Smooth muscle cell of the umbilical artery (primary cell): ENCODE measurements around the gene VSNL1. TPM values are rescaled to one million over a fixed set of nuclear protein-coding genes. Genes with fewer than 3 reads are reported as not detected.

Source experiments
- total RNA-seq: library from RNA; depleted of rRNA; stranded (reverse); fragments of >200 nt; gene quantifications from 2 replicates; pipeline ENCODE4 v1.2.3, GENCODE V29; 2014

The VSNL1 gene
- 0.09 TPM in 1 of 2 replicates, not detected in the other for total RNA-seq

DNA sequence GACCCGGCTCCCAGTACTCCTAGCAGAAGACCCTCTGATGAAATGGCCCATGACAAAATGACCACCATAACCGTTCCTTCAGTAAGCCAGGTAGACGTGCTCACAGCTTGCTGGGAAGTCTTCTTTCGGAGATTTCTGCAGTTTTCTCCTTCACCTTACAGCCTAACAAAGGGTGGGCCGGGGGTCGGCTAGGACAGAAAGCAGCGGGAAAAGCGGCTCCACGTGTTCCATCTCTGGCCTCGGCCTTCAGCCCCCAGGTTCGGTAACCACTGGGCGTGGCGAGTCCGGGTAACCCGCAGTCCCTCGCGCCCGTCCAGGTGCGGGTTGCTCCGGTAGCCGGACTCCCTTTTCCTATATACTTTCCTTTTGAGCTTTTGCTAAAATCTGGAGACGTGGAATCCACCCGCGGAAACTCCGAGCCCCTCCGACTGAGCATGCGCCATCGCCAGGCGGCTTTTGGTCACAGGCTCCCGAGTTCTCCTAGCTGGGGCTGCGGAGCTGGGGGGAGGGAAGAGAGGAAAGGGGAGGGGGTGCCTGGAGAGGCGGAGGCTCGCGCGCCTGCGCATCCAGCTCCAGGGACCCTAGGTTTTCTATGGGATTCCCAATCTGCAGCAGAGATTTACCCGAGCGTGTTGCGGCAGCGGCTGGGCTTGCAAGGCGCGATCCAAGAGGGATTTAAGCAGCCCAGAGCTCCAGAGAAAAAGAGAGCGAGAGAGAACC, at the start of gene VSNL1:
Gene VSNL1, plus strand, starts transcription at position 604 of the 720 bp plus-strand sequence. CDS start 51,379 bp downstream, outside the sequence.

DNA sequence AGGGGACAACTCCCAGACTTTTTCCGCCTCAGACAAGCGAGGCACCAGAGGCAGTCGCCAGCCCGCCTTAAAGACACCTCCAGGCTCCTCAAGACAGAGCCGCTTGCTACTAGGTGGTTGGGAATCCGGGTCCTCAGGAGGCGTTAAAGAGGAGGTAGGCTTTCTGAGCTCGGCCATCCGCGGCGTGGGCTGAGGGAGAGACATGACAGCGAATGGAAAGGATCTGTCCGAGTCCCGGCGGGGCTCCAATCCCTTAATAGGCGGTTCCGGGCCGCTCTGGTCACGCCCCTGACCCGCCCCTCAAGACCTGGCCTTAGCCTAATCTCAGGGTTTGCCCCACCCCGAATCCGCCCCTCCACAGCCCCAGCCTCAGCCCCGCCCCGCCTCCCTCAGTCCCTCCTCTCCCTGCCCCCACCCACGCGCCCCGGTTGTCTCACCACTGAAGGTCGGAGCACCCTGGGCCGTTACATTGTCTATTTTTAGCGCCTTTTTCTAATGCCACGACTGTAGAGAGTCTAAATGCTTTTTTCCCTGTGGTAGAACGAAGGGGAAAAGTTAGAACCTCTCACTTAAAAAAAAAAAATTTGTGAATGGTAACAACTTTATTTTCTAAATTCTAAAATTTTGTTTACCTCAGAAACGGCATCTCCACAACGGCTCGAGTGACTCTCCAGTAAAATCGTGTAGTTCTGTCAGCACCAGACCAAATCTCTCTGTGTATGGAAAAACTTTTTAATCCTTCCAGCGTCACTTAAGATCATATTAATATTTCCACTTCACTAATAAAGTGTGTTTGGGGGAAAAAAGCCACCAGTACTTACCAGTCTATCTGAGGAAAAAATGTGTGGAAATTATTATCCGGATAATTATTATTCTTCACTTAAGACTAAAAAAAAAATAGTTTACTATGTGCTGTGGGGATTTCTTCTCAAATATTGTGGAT, 22.0 kb upstream of the VSNL1 start, which contains the start of gene RAD51AP2:
Gene RAD51AP2, minus strand, starts transcription at position 229 of the 943 bp plus-strand sequence. Its CDS starts 25 bp downstream, at position 204.

Other genes with a start within 250 kb of the VSNL1 start
- not detected in 2 replicates for gene RAD51AP2, start 22.3 kb upstream of the VSNL1 start, total RNA-seq
- 25.2 and 46.7 TPM in 2 replicates for gene SMC6, start 213.1 kb downstream of the VSNL1 start, total RNA-seq
- 9.2 and 14.5 TPM in 2 replicates for gene GEN1, start 213.4 kb downstream of the VSNL1 start, total RNA-seq